ENCODE results near the gene TBC1D5. TPM values are rescaled to one million over a fixed set of nuclear protein-coding genes. Genes with fewer than 3 reads are reported as not detected.
"Not testable (repeated sequence)": the region's sequence is repeated elsewhere in the genome, so short reads cannot be mapped to it uniquely, and the experiment has no call there.

TBC1D5 gene
- total RNA-seq, 1 donor from 2014 or later = 32.1 TPM

GRCh38 chr3:17619968-17620367 lies 122.5 kb downstream of the TBC1D5 start:
- no peak for DNase-seq (ENCODE audit: low read depth)
- no peak overlapping the region for H3K4me3 ChIP-seq (ENCODE audit: low read depth, low read length)
- no peak for TF ChIP-seq CTCF (conservative IDR thresholded peaks at IDR 0.05; ENCODE audit: low read depth, low read length)

GRCh38 chr3:17613017-17613416 lies 129.4 kb downstream of the TBC1D5 start:
- not testable (repeated sequence) for H3K4me3 ChIP-seq (ENCODE audit: low read depth, low read length); DNase-seq (ENCODE audit: low read depth)

GRCh38 chr3:17607905-17608304 lies 134.5 kb downstream of the TBC1D5 start:
- TF ChIP-seq CTCF (conservative IDR thresholded peaks at IDR 0.05; ENCODE audit: low read depth, low read length) = no peak
- no peak overlapping the region for H3K4me3 ChIP-seq (ENCODE audit: low read depth, low read length)
- DNase-seq (ENCODE audit: low read depth) = no peak

GRCh38 chr3:17605934-17606333 lies 136.5 kb downstream of the TBC1D5 start:
- no peak for TF ChIP-seq CTCF (conservative IDR thresholded peaks at IDR 0.05; ENCODE audit: low read depth, low read length)
- no peak for DNase-seq (ENCODE audit: low read depth)
- H3K4me3 ChIP-seq (ENCODE audit: low read depth, low read length) = no peak overlapping the region

- H3K4me3 ChIP-seq (ENCODE audit: low read depth, low read length) = no peak overlapping the region
- no peak for TF ChIP-seq CTCF (conservative IDR thresholded peaks at IDR 0.05; ENCODE audit: low read depth, low read length)
- peak; percentile 66 for DNase-seq (ENCODE audit: low read depth)
Observed at GRCh38 chr3:17605032-17605431, 137.4 kb downstream of the TBC1D5 start.

GRCh38 chr3:17602126-17602525 lies 140.3 kb downstream of the TBC1D5 start:
- no peak for DNase-seq (ENCODE audit: low read depth)
- no peak for TF ChIP-seq CTCF (conservative IDR thresholded peaks at IDR 0.05; ENCODE audit: low read depth, low read length)
- no peak overlapping the region for H3K4me3 ChIP-seq (ENCODE audit: low read depth, low read length)

GRCh38 chr3:17592956-17593355 lies 149.5 kb downstream of the TBC1D5 start:
- no peak overlapping the region for H3K4me3 ChIP-seq (ENCODE audit: low read depth, low read length)
- no peak for DNase-seq (ENCODE audit: low read depth)
- no peak for TF ChIP-seq CTCF (conservative IDR thresholded peaks at IDR 0.05; ENCODE audit: low read depth, low read length)

GRCh38 chr3:17590465-17590864 lies 152.0 kb downstream of the TBC1D5 start:
- H3K4me3 ChIP-seq (ENCODE audit: low read depth, low read length) = no peak overlapping the region
- DNase-seq (ENCODE audit: low read depth) = no peak
- no peak for TF ChIP-seq CTCF (conservative IDR thresholded peaks at IDR 0.05; ENCODE audit: low read depth, low read length)

All from epithelial cell of proximal tubule (primary cell).